Mesothelial cell of epicardium (in vitro differentiated cells): ENCODE results near the gene PBX4. TPM values are rescaled to one million over a fixed set of nuclear protein-coding genes. Genes with fewer than 3 reads are reported as not detected.

ENCODE experiments used
- DNase-seq, 2 experiments: peaks; one replicate each; pipeline ENCODE4 v3.0.0; 2021; ENCODE audit warnings: low spot score in 2 of 2; ENCODE audit not compliant: unreplicated experiment in 2 of 2
- H3K27ac Mint-ChIP-seq: 2 replicates; pipeline ENCODE4 v1.8.0; 2021; ENCODE audit warnings: mixed read lengths
- H3K27me3 Mint-ChIP-seq: 2 replicates; pipeline ENCODE4 v1.8.0; 2021; ENCODE audit warnings: low read depth, mixed read lengths
- H3K36me3 Mint-ChIP-seq: 2 replicates; pipeline ENCODE4 v1.8.0; 2021; ENCODE audit warnings: mixed read lengths
- H3K4me1 Mint-ChIP-seq: 2 replicates; pipeline ENCODE4 v1.8.0; 2021; ENCODE audit warnings: mixed read lengths
- H3K4me3 Mint-ChIP-seq: 2 replicates; pipeline ENCODE4 v1.8.0; 2021; ENCODE audit warnings: mild to moderate bottlenecking, moderate library complexity, mixed read lengths
- H3K9me3 Mint-ChIP-seq: 2 replicates; pipeline ENCODE4 v1.8.0; 2021; ENCODE audit warnings: mixed read lengths
- total RNA-seq: library from RNA; stranded (reverse); gene quantifications from 3 replicates; pipeline ENCODE4 v1.2.1, GENCODE V29; 2021
- TF ChIP-seq, protein P1 (sequence below): fragments of 200-600 bp; sonication (generic); IDR thresholded peaks from one replicate; pipeline ENCODE4 v1.5.0; 2021; ENCODE audit warnings: antibody characterized with exemption; ENCODE audit not compliant: unreplicated experiment

PBX4 gene
- total RNA-seq, 1 donor from 2014 or later = 12.8 TPM

DNA sequence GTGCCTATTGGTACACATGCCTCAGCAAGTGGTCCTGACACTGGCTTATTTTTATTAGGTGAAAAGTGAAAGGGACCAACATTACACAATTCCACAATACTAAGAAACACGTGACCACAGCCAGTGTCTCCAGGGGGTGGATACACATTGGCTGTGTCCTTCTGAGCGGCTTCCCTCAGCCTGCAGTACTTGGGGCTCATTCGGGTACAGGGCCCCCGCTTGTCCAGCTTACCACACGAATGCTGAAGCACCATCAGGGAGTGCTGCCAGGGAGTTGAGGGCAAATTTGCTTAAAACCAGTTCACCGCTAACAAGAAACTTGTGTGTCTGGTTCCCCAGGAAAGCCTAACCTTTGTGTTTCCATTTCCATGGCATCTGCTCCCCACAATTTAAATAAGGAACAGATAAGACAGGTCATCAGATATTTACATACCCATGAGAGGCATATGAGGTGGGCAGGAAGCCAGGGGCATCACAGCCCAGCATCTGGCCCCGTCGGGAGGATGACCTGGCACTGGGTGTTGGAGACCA is 23.3 kb downstream of the PBX4 start:
- H3K27ac Mint-ChIP-seq = peak overlapping the region; percentile 43

DNA sequence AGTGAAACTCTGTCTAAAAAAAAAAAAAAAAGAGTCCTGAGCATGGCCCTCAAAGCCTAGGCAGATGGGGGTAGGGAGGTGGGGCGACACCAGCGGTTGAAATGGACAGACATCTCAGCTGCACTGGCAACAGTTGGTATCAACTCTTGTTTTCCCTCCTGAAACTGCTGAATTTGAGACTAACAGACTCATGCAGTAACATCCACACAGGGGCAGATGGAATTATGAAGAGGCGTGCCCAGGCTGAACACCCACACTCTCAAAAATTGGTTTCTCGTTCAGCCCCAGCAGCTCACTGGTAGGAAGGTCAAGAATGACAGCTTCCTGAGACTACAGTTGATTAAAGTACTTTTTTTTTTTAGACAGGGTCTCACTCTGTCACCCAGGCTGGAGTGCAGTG is 24.1 kb downstream of the PBX4 start:
- H3K27me3 Mint-ChIP-seq = no peaks in the 10 kb centered on the region
- H3K4me1 Mint-ChIP-seq = peaks cover 14% of the 10 kb centered on the region
- H3K4me3 Mint-ChIP-seq = no peak overlapping the region
- no peaks in the 10 kb centered on the region for H3K9me3 Mint-ChIP-seq
- peaks cover 6% of the 10 kb centered on the region for H3K36me3 Mint-ChIP-seq
- no peak overlapping the region for H3K27ac Mint-ChIP-seq
- DNase-seq = no peak
- TF ChIP-seq, protein P1, sequence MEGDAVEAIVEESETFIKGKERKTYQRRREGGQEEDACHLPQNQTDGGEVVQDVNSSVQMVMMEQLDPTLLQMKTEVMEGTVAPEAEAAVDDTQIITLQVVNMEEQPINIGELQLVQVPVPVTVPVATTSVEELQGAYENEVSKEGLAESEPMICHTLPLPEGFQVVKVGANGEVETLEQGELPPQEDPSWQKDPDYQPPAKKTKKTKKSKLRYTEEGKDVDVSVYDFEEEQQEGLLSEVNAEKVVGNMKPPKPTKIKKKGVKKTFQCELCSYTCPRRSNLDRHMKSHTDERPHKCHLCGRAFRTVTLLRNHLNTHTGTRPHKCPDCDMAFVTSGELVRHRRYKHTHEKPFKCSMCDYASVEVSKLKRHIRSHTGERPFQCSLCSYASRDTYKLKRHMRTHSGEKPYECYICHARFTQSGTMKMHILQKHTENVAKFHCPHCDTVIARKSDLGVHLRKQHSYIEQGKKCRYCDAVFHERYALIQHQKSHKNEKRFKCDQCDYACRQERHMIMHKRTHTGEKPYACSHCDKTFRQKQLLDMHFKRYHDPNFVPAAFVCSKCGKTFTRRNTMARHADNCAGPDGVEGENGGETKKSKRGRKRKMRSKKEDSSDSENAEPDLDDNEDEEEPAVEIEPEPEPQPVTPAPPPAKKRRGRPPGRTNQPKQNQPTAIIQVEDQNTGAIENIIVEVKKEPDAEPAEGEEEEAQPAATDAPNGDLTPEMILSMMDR = no peak

More for the DNA sequence above, 23.3 kb downstream of the PBX4 start:
- DNase-seq = no peak
- no peak overlapping the region for H3K4me3 Mint-ChIP-seq
- no peaks in the 10 kb centered on the region for H3K27me3 Mint-ChIP-seq
- peaks cover 6% of the 10 kb centered on the region for H3K36me3 Mint-ChIP-seq
- peaks cover 14% of the 10 kb centered on the region for H3K4me1 Mint-ChIP-seq
- H3K9me3 Mint-ChIP-seq = no peaks in the 10 kb centered on the region
- TF ChIP-seq, protein P1 = no peak

DNA sequence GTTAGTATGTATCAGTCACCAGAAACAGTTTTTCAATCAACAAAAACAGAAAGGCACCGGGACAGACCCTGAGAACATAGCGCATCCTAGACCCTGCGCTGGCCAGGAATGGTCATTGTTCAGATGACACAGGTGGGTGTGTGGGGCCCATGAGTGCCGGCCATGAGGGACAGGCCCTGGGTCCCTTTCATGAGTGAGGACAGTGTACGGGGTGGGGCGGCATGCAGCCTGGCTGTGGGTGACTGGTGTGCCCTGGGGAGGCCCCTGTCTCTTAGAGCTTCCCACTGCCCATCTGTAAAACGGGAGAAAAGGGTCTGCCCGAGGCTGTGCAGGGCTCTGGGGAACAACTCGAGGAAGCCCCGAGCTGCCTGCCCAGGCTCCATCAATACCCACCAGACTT is 25.8 kb downstream of the PBX4 start:
- peaks cover 2% of the 10 kb centered on the region for H3K36me3 Mint-ChIP-seq
- no peak for DNase-seq
- H3K9me3 Mint-ChIP-seq = no peaks in the 10 kb centered on the region
- no peaks in the 10 kb centered on the region for H3K27me3 Mint-ChIP-seq
- peaks cover 14% of the 10 kb centered on the region for H3K4me1 Mint-ChIP-seq
- no peak overlapping the region for H3K4me3 Mint-ChIP-seq
- H3K27ac Mint-ChIP-seq = no peak overlapping the region
- TF ChIP-seq, protein P1 = no peak

DNA sequence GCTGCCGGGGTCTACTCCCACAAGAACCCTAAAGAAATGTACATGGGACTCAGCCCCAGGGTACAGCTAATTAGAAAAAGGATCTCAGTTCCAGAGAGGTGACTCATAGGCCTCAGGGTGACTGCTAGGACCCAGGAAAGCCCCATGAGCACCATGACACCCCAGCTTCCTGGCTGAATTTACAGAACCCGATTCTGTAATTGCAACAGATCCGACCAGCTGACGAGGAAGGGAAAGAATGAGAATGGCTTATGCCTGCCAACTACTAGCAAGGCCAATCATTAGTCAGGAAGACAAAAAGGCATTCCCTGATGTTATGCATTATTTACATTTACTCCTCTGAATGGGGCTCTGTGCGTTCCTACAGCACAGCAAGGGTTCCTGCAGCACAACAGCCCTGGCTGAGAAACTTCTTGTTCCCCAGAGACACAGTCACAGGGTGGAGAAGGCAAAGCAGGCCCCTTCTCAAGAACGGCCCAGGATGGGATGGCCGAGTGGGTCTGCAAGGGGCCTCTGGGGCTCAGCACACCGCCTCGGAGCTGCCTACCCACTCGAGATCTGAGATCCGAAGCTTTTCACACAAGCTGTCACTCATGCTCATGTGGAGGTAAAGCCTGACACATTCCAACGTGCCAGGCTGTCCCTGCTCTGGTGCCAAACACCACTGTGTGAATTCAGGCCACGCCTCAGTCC is 27.2 kb downstream of the PBX4 start:
- Mint-ChIP-seq H3K4me1 (peaks cover 14% of the 10 kb centered on the region), H3K36me3 (peaks cover 2% of the 10 kb centered on the region), H3K4me3 (no peak overlapping the region), H3K27me3 (no peaks in the 10 kb centered on the region), H3K27ac (peak overlapping the region; percentile 82), H3K9me3 (no peaks in the 10 kb centered on the region)
- no peak for DNase-seq
- TF ChIP-seq, protein P1 = no peak

DNA sequence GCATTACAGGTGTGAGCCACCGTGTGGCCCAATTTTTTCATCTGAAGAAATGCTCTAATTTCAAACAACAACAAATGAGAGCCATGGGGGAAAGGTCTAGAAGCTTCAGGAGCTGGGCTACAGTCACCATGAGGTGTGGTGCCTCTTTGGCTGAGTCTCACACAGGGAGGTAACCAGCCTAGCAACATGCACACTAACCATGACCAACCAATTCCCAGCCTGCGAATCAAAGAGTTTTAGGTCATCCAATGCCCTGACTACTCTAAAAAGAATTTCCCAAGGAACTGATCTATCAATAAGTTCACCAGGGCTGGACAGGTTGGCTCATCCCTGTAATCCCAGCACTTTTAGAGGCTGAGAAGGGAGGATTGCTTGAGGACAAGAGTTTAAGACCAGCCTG is 29.9 kb downstream of the PBX4 start:
- no peak for DNase-seq
- peaks cover 8% of the 10 kb centered on the region for H3K4me1 Mint-ChIP-seq
- TF ChIP-seq, protein P1 = no peak
- no peaks in the 10 kb centered on the region for H3K36me3 Mint-ChIP-seq
- no peak overlapping the region for H3K27ac Mint-ChIP-seq
- H3K27me3 Mint-ChIP-seq = no peaks in the 10 kb centered on the region
- no peak overlapping the region for H3K4me3 Mint-ChIP-seq
- H3K9me3 Mint-ChIP-seq = no peaks in the 10 kb centered on the region

DNA sequence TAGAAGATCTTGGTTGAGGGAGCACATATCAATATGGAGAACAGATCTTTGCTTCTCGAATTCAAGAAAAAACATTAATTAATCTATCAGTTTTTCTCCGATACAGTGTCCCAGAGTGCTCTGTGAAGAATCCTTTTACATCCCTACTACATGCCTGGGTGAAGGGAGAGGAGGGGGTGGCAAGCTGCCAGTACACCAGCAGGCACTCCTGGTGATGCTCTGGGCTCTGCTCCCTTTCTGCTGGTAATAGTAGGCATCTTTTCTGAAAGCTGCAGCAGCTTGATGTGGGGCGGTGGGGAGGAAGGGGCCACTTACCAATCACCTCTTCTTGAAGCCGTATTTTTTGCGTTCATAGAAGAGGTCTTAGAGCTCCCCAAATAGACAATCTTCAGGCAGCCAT is 30.7 kb downstream of the PBX4 start:
- no peak for DNase-seq
- Mint-ChIP-seq H3K9me3 (no peaks in the 10 kb centered on the region), H3K4me3 (no peak overlapping the region), H3K36me3 (no peaks in the 10 kb centered on the region), H3K27me3 (no peaks in the 10 kb centered on the region), H3K4me1 (peaks cover 8% of the 10 kb centered on the region), H3K27ac (no peak overlapping the region)
- TF ChIP-seq, protein P1 = no peak
